Choroid plexus epithelial cell (primary cell): ENCODE results near the gene NAA16.
"Not testable (repeated sequence)": the region's sequence is repeated elsewhere in the genome, so short reads cannot be mapped to it uniquely, and the experiment has no call there.

ENCODE experiments used
- DNase-seq: peaks from one replicate; pipeline ENCODE4 v3.0.0-alpha.2; 2010; ENCODE audit warnings: low read depth
- H3K4me3 ChIP-seq: 2 replicates; pipeline ENCODE4 v1.5.1; 2011; ENCODE audit warnings: low read depth, mild to moderate bottlenecking, control low read depth, low read length, moderate library complexity
- TF ChIP-seq, protein P1 (sequence below): conservative IDR thresholded peaks from 2 replicates; pipeline ENCODE4 v1.5.1; 2011; ENCODE audit warnings: low read depth, mild to moderate bottlenecking, control low read depth, inconsistent platforms, low read length, moderate library complexity

Gene NAA16

GRCh38 chr13:41274881-41275280 is 36.2 kb upstream of the NAA16 start:
- no peak for DNase-seq
- H3K4me3 ChIP-seq, result no peak overlapping the region
- TF ChIP-seq, protein P1, sequence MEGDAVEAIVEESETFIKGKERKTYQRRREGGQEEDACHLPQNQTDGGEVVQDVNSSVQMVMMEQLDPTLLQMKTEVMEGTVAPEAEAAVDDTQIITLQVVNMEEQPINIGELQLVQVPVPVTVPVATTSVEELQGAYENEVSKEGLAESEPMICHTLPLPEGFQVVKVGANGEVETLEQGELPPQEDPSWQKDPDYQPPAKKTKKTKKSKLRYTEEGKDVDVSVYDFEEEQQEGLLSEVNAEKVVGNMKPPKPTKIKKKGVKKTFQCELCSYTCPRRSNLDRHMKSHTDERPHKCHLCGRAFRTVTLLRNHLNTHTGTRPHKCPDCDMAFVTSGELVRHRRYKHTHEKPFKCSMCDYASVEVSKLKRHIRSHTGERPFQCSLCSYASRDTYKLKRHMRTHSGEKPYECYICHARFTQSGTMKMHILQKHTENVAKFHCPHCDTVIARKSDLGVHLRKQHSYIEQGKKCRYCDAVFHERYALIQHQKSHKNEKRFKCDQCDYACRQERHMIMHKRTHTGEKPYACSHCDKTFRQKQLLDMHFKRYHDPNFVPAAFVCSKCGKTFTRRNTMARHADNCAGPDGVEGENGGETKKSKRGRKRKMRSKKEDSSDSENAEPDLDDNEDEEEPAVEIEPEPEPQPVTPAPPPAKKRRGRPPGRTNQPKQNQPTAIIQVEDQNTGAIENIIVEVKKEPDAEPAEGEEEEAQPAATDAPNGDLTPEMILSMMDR, result no peak

- no peak for DNase-seq
- TF ChIP-seq, protein P1, result no peak
Observed at GRCh38 chr13:41276824-41277223, 34.2 kb upstream of the NAA16 start.

DNA sequence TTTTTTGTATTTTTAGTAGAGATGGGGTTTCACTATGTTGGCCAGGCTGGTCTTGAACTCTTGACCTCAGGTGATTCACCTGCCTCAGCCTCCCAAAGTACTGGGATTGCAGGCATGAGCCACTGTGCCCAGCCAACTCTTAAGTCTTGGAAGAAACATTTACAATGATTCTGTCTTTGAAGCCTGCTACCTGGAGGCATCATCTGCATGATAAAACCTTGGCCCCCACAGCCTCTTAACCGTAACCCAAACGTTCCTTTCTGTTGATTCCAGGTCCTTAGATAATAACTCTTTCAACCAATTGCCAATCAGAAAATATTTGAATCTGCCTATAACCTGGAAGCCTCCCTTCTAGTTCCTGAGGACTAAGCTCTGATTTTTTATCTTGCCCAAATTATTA is 31.9 kb upstream of the NAA16 start:
- DNase-seq, result not testable (repeated sequence)

More at GRCh38 chr13:41276824-41277223, 34.2 kb upstream of the NAA16 start:
- H3K4me3 ChIP-seq, result no peak overlapping the region

DNA sequence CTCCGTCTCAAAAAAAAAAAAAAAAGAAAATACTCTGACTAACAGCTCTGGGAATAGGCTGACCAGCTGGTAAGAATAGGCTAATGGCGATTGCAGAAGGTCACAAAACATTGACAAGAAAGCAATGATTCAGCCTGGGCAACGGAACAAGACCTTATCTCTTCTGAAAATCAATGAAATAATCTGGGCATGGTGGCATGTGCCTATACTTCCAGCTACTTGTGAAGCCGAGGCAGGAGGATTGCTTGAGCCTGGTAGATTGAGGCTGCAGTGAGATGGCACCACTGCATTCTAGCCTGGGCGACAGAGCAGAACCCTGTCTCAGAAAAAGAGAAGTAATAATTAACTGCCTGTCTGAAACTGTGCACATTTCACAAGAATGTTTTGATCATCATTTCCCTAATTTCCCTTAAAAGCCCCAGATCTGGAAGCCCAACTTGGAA is 28.9 kb upstream of the NAA16 start:
- DNase-seq, result no peak
- TF ChIP-seq, protein P1, result no peak
- no peak overlapping the region for H3K4me3 ChIP-seq

More for the DNA sequence above, 31.9 kb upstream of the NAA16 start:
- H3K4me3 ChIP-seq, result not testable (repeated sequence)

- H3K4me3 ChIP-seq, result no peak overlapping the region
- TF ChIP-seq, protein P1, result no peak
- DNase-seq, result peak; percentile 69
Observed at GRCh38 chr13:41284512-41285288, 26.4 kb upstream of the NAA16 start.

DNA sequence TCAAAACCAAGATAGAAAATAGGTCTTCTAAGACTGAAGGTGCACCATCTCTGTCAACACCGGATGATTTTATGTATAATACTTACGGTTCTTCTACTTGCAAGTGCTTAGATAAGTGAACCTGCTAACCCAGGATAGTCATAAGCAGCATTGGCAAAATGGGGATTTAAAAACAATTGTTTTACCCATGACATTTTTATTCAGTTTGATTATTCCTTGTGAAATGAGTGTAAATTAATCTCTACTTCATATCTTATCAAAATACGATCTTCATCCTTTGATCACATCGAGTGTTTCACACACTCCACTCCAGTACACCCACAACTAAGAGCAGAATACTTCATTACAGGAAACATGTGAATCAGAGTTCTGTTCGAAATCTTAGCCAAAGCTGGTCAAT is 24.7 kb upstream of the NAA16 start:
- TF ChIP-seq, protein P1, result no peak
- DNase-seq, result no peak
- no peak overlapping the region for H3K4me3 ChIP-seq

DNA sequence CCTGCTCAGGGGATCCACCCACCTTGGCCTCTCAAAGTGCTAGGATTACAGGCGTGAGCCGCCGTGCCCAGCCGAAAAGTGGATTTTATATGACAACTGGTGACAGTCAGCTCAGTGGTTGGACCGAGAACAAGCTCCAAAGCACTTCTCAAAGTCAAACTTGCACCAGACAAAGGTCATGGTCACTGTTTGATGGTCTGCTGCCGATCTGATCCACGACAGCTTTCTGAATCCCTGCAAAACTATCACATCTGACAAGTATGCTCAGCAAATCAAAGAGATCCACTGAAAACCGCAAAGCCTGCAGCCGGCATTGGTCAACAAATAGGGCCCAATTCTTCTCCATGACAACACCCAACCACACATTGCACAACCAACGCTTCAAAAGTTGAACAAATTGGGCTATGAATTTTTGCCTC is 21.6 kb upstream of the NAA16 start:
- TF ChIP-seq, protein P1, result no peak
- no peak overlapping the region for H3K4me3 ChIP-seq
- DNase-seq, result no peak
